Keratinocyte (primary cell): Measurements from ENCODE around the gene MOB1B.
A peak's percentile ranks its signal among the peaks of the same experiment; 100 is the strongest.

Experiments used
- CTCF ChIP-seq, 3 experiments: IDR thresholded peaks in 1 of 3; conservative IDR thresholded peaks in 1 of 3; optimal IDR thresholded peaks in 1 of 3; 2 replicates in 2 of 3; 3 replicates in 1 of 3; pipeline versions ENCODE3 to v1.5.1; 2011; ENCODE audit warnings: low read length in 3 of 3, mild to moderate bottlenecking in 3 of 3, moderate library complexity in 2 of 3, control low read depth in 1 of 3, inconsistent platforms in 1 of 3; ENCODE audit not compliant: insufficient read depth in 2 of 3; ENCODE audit errors: extremely low read depth in 1 of 3
- EZH2 ChIP-seq: IDR thresholded peaks from one replicate; pipeline ENCODE4 v1.6.1; 2012; ENCODE audit warnings: inconsistent platforms, mild to moderate bottlenecking, low read length, moderate library complexity

GRCh38 chr4:70901984-70902576 is at the start of gene MOB1B:
- no peak for TF ChIP-seq EZH2
- TF ChIP-seq CTCF (optimal IDR thresholded peaks at IDR 0.05 in 1 of 3, IDR thresholded peaks at IDR 0.05 in 1 of 3, conservative IDR thresholded peaks at IDR 0.05 in 1 of 3; ENCODE audit: extremely low read depth in 1 of 3, insufficient read depth in 2 of 3, low read length in 3 of 3): peak in 2 of 3 experiments; percentile 35 to 58
